GM18951 (cell line): ENCODE measurements around the gene TMOD2.

Experiments
- POLR2A ChIP-seq: IDR thresholded peaks from 4 replicates; pipeline ENCODE4 v1.6.1; 2011; ENCODE audit warnings: mild to moderate bottlenecking; ENCODE audit not compliant: insufficient read length, insufficient read depth; ENCODE audit errors: extremely low read depth
- in situ Hi-C: fragments of 300-500 bp; cut with MboI; formaldehyde crosslinking; loops from one replicate; pipeline ENCODE4 v1.12.0; 2022; ENCODE audit warnings: low sequenced_read_pairs, mixed read lengths, inconsistent platforms; ENCODE audit not compliant: unreplicated experiment

Gene TMOD2

GRCh38 chr15:51750186-51750585 is 1.2 kb upstream of the TMOD2 start:
- TF ChIP-seq POLR2A = no peak
- in situ Hi-C loops = no loop called here

DNA sequence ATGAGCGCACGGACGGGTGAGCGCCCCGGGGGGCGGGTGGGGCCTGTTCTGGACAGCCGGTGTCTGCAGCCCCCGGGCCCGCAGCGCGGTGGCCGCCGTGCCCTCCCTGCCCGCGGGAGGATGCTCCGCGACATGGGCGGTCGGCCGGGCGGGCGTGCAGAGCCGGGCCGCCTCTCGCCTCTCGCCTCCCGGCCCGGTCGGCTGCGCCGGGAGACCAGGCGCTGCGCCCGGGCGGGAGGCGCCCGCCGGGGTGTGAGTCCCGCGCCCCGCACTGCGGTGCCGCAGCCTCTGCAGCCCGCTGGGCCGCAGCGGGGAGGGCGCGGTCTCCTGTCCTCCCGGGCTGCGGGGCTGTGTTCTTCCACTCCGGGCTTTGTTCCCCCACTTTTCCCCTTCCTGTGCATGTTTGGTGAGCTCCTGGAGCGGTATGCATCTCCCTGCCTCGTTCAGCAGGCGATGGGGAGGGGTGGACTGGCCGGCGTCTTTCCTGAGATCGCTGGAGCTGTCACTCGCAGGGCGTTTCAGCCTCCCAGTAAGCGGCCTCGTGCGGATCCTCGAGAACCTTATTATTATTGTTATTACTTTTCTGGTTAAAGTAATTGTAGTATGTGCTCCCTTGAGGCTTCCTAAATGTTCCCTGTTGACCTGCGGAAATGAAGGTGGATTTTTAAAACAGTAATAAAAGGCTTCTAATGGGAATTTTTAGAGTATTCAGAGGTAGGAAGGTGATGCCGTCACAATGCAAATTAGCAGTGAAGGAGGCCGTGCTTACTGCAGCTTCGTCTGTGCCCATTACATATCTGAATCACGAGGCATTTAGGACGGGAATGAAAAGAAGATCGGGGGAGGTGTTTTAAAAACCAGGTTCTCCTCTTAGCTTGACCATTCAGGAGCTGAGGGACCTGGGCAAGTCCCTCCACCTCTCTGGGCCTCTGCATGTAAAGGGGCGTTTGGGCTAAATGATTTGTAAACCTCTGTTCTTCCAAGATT is 593 bp downstream of the TMOD2 start:
- no peak for TF ChIP-seq POLR2A
- in situ Hi-C loops = no loop called here

- in situ Hi-C loops = no loop called here
Observed at GRCh38 chr15:51752888-51753287, 1.5 kb downstream of the TMOD2 start.

GRCh38 chr15:51754267-51754666 is 2.9 kb downstream of the TMOD2 start:
- in situ Hi-C loops = no loop called here
- no peak for TF ChIP-seq POLR2A

More at GRCh38 chr15:51752888-51753287, 1.5 kb downstream of the TMOD2 start:
- no peak for TF ChIP-seq POLR2A

DNA sequence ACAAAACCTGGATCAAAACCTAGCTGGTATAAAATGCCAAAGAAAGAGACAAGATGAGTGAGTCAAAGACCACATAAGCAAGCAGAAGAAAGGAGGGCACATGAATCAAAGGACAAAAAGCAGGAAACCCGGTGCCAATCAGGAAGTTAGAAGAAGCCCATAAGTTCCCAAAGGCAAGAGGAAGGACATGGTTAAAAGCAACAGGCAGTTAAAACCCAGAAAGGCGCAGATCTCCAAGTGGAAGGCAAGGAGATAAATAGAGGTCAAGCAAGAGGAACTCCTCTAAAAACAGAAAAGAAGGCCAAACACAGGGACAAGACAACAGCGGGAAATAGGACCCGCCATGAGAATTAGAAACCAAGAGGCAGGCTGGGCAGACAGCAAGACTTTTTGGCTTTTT is 4.4 kb downstream of the TMOD2 start:
- in situ Hi-C loops = no loop called here
- TF ChIP-seq POLR2A = no peak

DNA sequence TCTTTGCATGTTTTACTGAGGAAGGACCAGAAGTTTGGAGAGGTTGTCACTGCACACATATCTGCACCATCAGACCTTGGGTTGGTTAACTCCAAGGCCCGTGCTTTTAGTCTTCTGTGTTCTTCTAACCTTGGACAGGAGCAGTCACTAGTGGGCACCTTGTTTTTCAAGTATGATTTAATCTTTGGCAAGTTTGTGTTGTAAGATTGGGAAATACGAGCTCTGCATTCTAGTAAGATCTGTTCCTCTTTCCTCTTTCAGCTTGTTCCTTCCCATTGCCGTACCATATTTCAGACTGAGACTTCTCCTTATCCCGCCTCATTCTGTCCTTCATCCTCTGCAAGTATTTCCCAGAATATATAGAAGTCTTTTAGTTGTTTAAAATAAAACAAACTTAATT is 5.1 kb downstream of the TMOD2 start:
- no peak for TF ChIP-seq POLR2A
- in situ Hi-C loops = no loop called here

- in situ Hi-C loops = no loop called here
- TF ChIP-seq POLR2A = no peak
Observed at GRCh38 chr15:51757450-51757849, 6.1 kb downstream of the TMOD2 start.

DNA sequence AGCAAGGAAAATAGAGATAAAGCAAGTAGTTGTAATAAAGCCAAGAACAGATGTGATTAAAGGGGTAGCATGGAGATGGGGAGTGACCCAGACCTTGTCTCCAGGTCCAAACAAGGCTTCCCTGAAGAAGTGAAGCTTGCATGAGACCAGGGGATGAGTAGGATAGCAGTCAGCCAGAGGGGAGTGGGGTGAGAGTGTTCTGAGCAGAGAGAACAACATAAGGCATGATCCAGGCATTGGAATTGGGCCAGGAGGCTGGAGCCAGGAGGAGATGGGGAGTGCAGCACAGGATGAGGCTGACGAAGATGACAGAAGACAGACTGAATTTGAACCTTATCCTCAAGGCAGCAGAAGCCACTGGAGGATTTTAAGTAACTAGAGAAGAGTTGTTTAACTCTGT is 7.2 kb downstream of the TMOD2 start:
- TF ChIP-seq POLR2A = no peak
- in situ Hi-C loops = no loop called here

DNA sequence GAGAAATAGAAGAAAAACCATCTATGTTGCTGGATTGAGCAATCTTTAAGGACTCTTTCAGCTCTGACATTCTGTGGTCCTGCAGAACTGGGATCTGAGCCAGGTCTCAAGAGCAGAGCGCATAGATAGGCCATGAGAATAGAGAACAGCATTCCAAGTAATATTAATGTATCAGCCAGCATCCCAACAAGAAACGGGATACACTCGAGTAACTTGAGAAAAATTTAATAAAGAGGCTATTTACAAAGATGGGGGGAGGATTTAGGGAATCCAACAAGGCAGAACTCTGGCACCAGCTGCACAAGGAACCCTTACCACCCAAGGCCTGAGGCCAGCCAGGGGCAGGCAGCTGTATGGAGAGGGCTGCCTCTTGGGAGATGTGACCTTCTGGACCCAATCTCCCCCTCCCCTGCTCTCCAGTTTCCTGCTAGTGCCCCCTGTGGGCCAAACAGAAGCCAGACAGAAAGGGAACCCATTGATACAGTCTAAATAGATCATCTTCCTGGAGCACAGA is 8.2 kb downstream of the TMOD2 start:
- in situ Hi-C loops = no loop called here
- TF ChIP-seq POLR2A = no peak

- in situ Hi-C loops = no loop called here
- TF ChIP-seq POLR2A = no peak
Observed at GRCh38 chr15:51760805-51761204, 9.4 kb downstream of the TMOD2 start.

DNA sequence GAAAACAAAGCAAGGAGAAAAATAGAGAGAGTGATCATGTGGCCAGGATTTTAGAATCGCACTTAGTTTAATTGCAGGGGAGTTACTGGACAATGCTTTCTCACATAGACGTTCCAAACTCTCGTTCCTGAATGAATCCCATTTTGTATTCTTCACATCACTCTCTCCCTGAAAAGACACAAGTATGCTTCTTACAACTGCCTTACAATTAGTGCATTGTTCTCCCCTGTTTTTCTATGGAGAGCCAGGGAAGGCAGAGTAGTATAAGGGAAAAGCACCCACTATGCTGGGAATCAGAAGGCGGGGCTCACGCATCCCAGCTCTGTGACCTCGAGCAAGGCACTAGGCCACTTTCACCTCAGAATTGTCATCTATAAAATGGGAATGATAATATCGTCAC is 14.4 kb downstream of the TMOD2 start:
- in situ Hi-C loops = no loop called here
- no peak for TF ChIP-seq POLR2A

GRCh38 chr15:51766341-51766740 is 14.9 kb downstream of the TMOD2 start:
- no peak for TF ChIP-seq POLR2A
- in situ Hi-C loops = no loop called here

DNA sequence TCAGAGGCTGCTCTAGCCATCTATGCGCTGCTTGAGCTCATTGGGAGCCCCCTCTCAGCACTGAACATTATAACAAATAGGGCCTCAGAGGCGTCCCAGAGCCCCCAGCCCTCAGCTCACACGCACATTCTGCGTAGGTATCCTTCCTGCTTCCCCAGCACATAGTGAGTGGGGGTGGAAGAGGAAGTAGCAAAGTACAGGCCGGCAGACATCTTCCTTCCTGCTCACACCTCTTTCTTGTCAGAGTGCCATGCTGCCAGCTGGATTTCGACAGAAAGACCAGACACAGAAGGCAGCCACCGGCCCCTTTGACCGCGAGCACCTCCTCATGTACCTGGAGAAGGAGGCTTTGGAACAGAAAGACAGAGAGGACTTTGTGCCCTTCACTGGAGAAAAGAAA is 16.6 kb downstream of the TMOD2 start:
- in situ Hi-C loops = no loop called here
- no peak for TF ChIP-seq POLR2A

GRCh38 chr15:51770902-51771301 is 19.5 kb downstream of the TMOD2 start:
- in situ Hi-C loops = no loop called here
- no peak for TF ChIP-seq POLR2A

GRCh38 chr15:51771773-51772172 is 20.4 kb downstream of the TMOD2 start:
- in situ Hi-C loops = no loop called here
- no peak for TF ChIP-seq POLR2A

DNA sequence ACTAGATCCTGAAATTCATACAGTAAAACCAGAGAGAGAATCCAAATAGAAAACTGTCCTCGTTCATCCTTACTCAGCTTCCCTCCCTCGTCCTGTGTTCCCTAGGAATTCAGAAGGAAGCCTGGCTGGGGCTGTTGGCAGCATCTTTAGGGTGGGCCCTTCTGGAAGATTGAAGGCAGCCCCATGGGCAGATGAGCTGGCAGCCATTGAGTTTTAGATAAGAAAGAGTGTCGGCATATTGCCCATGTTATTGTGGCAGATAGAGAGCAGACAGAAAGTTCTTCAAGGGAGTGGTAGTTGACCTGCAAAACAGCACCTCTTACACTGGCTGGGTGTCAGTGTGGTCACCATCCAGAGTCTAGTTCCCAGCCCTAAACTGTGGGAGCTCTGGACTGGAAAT is 23.5 kb downstream of the TMOD2 start:
- in situ Hi-C loops = no loop called here
- TF ChIP-seq POLR2A = no peak
